Measurements from ENCODE around the gene KBTBD12.
A peak's percentile ranks its signal among the peaks of the same experiment; 100 is the strongest.

KBTBD12 gene

DNA sequence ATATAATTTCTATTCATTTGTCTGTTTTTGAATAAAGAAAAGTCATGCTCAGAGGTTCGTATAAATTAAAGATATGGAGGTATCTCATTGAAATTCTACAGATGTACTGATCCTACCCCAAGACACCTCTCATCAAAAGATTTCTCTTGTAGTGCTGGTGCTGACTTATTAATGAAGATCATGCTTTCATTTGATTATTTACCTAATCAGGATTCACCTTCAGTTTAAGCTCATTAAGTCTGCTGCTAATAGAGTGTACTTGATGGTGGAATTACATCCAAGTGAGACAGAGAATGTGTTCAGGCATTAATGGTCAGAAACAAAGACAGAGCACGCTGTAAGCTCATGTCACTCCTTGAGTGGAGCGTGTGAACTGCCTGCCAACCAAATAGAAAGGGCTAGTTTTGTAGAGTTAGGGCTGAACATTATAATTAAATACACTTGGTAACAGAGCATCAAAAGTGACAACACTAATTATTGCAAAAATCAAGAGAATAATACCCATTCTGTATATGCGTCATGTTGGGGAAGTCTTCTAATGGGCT, 45.5 kb downstream of the KBTBD12 start:
- TF ChIP-seq POLR2AphosphoS5 (IDR thresholded peaks at IDR 0.05; ENCODE audit: low read depth, low read length) (no peak), POLR2A (IDR thresholded peaks at IDR 0.05; ENCODE audit: low read depth, low read length) (no peak), TAF1 (IDR thresholded peaks at IDR 0.05; ENCODE audit: borderline replicate concordance, low read depth, low read length) (no peak)
- FAIRE-seq (no peak), DNase-seq (ENCODE audit: insufficient read length) (no peak)

DNA sequence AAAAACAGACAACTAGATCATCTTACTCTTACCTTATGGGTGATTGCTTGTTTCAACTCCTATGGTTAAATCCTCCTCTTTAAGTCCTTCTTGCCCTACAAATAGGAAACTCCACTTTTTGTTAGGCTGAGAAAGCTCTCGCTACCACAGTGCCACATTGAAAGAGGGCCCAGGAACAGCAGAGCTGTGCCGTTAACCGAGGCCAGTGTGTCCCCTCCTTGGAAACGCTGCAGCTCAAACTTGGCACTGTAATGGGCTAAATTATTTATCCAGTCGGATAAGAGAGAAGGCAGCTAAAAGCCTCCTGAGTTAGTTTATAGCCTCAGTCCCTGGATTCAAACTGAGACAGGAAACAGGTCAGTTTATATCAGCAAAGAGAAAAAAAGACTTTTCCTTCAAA, 46.1 kb downstream of the KBTBD12 start:
- DNase-seq (ENCODE audit: insufficient read length) (no peak), FAIRE-seq (no peak)
- no peak for TF ChIP-seq POLR2A (IDR thresholded peaks at IDR 0.05; ENCODE audit: low read depth, low read length)
- no peak for TF ChIP-seq TAF1 (IDR thresholded peaks at IDR 0.05; ENCODE audit: borderline replicate concordance, low read depth, low read length)
- TF ChIP-seq POLR2AphosphoS5 (IDR thresholded peaks at IDR 0.05; ENCODE audit: low read depth, low read length), result no peak

DNA sequence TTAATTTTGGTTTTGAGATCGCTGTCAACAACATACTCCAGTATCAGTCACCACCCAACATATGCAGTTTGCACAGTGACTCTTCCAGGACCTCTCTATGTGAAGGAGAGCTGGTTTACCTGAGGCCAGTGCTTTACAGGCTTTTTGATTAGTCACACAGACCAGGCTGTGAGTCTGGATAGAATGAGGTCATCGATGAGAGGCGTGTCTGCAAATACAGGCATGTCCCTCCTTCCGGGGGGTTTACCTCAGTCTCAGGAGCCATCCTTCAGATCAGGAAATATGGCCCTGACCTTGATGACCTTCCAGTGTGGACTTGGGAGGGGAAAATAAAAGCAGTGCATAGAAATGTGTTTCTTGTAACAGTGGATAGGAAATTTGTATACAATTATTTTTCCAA, 46.9 kb downstream of the KBTBD12 start:
- TF ChIP-seq POLR2A (IDR thresholded peaks at IDR 0.05; ENCODE audit: low read depth, low read length) (no peak), TAF1 (IDR thresholded peaks at IDR 0.05; ENCODE audit: borderline replicate concordance, low read depth, low read length) (no peak), POLR2AphosphoS5 (IDR thresholded peaks at IDR 0.05; ENCODE audit: low read depth, low read length) (no peak)
- FAIRE-seq, result no peak
- no peak for DNase-seq (ENCODE audit: insufficient read length)

DNA sequence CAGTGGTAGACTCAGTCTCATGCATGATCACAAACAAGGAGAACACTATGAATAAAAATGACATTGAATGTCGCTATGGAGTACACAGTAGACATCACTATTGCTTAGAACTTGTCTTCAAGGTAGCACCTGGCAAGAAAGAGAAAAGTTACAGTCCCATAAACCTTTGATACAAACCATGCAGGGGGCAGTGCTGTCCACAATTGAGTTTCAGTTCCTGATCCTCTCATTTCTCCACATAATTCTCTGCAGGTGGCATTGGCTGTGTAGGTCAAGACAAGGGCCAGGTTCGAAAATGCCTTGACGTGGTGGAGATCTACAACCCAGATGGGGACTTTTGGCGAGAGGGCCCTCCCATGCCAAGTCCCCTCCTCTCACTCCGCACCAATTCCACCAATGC, 47.9 kb downstream of the KBTBD12 start:
- DNase-seq (ENCODE audit: insufficient read length), result no peak
- no peak for TF ChIP-seq TAF1 (IDR thresholded peaks at IDR 0.05; ENCODE audit: borderline replicate concordance, low read depth, low read length)
- FAIRE-seq, result peak; percentile 75

DNA sequence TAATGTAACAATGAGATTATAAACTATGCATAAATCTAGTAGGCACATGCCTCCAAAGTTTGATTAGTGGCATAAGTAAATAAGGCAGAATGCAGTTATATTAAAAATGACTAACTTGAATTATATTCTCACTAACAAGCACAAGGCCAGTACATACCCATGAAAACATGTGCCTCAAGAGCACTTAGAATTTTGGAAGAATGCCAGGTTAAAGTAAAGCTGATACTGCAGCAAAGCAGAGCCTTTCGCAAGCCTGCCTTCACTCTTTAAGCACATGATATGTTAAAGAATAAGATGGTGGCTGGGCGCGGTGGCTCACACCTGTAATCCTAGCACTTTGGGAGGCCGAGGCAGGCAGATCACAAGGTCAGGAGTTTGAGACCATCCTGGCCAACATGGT, 49.0 kb downstream of the KBTBD12 start:
- FAIRE-seq (no peak), DNase-seq (ENCODE audit: insufficient read length) (no peak)
- TF ChIP-seq POLR2AphosphoS5 (IDR thresholded peaks at IDR 0.05; ENCODE audit: low read depth, low read length) (no peak), POLR2A (IDR thresholded peaks at IDR 0.05; ENCODE audit: low read depth, low read length) (no peak), TAF1 (IDR thresholded peaks at IDR 0.05; ENCODE audit: borderline replicate concordance, low read depth, low read length) (no peak)

DNA sequence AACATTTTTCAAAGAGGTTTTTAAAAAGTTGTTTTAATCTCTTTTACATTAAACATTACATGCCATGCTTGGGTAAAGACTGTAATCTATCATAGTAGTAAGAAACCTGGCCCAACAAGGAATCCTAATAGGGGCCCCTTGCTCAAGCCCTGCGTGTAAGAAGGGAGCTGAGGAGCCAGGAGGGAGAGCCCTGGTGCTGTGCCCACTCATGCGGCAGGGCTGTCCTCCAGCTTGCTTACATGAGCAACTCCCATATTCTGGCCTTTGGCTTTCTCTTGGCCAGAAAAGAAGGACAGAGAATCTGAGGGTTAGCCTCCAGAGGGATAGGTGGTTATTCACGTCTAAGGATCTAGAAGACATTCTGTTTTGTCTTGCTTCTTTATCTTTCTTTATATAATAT, 49.8 kb downstream of the KBTBD12 start:
- FAIRE-seq (no peak), DNase-seq (ENCODE audit: insufficient read length) (no peak)
- TF ChIP-seq TAF1 (IDR thresholded peaks at IDR 0.05; ENCODE audit: borderline replicate concordance, low read depth, low read length) (no peak), POLR2A (IDR thresholded peaks at IDR 0.05; ENCODE audit: low read depth, low read length) (no peak), POLR2AphosphoS5 (IDR thresholded peaks at IDR 0.05; ENCODE audit: low read depth, low read length) (no peak)

DNA sequence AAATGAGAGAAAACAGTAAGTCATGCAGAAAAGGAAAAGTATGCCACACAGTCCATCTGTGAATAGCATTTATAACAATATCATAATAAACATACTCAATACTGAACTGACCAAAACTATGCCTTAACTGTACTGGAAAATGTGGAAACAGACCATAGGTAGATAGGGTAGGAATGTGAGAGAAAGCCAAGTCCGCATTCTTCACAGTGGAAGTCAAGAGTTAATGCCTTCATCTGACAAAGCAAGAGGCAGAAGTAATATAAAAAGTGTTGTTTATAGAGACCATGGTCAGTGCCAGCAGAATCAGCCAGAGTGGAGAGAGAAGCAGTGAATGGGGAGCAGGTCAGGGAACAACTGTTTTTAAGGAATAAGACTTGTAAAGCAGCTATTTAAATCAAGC, 52.3 kb downstream of the KBTBD12 start:
- TF ChIP-seq POLR2AphosphoS5 (IDR thresholded peaks at IDR 0.05; ENCODE audit: low read depth, low read length) (no peak), POLR2A (IDR thresholded peaks at IDR 0.05; ENCODE audit: low read depth, low read length) (no peak)
- no peak for DNase-seq (ENCODE audit: insufficient read length)
- FAIRE-seq, result peak; percentile 40

DNA sequence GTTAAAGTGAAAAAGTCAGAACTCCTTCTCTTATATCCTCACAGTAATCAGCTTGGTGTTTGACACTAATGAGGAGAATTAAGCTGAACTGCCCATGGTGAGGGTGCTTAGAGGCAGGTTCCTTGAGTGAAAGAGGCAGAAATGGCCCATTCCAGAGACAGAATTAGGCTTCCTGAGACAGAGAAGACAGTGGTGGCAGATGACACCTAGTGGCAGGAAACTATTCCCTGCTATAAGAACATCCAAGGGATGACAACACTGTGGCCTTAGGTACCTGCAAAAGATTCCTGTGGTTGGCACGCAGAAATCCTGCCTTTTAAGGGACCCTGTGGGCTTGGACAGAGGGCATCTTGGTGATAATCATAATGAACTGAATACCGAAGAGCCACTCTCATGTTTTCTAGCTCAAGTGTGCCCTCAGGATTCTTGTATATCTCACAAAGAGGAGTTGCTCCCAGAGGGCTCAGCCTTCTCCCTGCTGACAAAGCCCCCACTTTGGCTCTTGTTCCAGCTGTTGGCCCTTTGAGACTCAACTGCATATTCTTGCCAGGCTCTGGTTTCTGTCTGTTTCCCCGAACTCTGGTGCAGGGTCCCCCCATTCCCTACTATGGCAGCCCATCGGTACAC, 56.0 kb downstream of the KBTBD12 start:
- no peak for TF ChIP-seq POLR2AphosphoS5 (IDR thresholded peaks at IDR 0.05; ENCODE audit: low read depth, low read length)
- no peak for TF ChIP-seq POLR2A (IDR thresholded peaks at IDR 0.05; ENCODE audit: low read depth, low read length)
- TF ChIP-seq TAF1 (IDR thresholded peaks at IDR 0.05; ENCODE audit: borderline replicate concordance, low read depth, low read length), result no peak
- FAIRE-seq (peak; percentile 92), DNase-seq (ENCODE audit: insufficient read length) (no peak)

DNA sequence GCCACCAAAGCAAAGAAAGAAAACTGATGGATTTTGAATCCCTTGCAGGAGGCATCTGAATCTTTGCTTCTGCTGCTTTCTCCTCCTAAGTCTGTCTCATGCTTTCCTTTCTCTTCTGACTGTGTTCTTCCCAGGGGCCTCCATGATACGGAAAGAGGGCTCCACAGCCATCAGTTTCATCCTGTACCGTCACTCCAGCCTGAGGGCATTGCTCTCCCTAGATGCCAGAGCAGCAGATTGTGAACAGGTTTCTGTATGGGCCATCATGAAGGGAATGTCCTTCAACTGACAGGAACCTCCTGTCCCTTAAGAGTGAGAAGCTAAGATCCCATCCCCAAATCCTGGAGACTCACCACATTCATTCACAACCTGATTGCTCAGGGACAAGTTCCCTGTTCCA, 59.2 kb downstream of the KBTBD12 start:
- TF ChIP-seq POLR2AphosphoS5 (IDR thresholded peaks at IDR 0.05; ENCODE audit: low read depth, low read length) (no peak), POLR2A (IDR thresholded peaks at IDR 0.05; ENCODE audit: low read depth, low read length) (no peak), TAF1 (IDR thresholded peaks at IDR 0.05; ENCODE audit: borderline replicate concordance, low read depth, low read length) (no peak)
- DNase-seq (ENCODE audit: insufficient read length) (no peak), FAIRE-seq (no peak)

DNA sequence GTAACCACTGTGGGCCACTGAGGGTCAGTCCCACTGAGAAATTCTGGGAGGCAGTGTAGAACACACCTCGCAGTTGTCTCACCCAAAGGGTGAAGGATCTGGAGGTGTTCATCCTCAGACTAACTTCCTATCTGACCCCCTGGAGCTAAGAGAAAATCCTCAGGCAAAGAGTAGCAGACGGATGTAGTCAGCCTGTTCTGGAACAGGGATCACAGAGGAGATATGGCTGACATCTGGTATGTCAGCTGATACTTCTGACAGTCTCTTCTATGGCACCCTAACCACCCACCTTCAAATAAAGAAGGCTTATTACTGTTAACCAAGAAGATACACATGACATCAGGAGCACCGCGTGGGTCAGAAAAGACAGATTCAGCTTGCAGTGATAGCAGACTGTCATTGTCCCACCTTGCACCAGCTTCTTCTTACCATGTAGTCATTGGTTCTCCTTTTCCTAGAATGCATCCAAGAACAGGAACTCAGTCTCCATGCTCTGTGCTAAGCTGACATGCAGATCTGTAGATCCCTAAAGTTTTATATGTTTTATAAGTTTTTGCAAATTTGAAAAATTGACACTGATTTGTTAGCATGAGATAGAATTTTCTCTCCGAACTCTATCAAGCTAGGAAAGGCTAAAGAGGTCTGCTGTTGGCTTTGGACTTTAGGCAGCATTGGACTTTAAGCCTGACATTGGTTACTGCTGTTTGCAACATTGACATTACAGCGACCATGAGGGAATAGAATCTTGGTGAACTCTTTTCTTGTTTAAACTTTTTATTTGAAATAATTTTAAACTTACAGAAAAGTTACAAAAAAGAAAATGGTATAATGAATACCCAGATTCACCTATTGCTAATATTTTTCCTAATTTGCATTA, 60.4 kb downstream of the KBTBD12 start:
- TF ChIP-seq POLR2AphosphoS5 (IDR thresholded peaks at IDR 0.05; ENCODE audit: low read depth, low read length) (no peak), POLR2A (IDR thresholded peaks at IDR 0.05; ENCODE audit: low read depth, low read length) (no peak), TAF1 (IDR thresholded peaks at IDR 0.05; ENCODE audit: borderline replicate concordance, low read depth, low read length) (no peak)
- FAIRE-seq, result no peak
- DNase-seq (ENCODE audit: insufficient read length), result no peak

DNA sequence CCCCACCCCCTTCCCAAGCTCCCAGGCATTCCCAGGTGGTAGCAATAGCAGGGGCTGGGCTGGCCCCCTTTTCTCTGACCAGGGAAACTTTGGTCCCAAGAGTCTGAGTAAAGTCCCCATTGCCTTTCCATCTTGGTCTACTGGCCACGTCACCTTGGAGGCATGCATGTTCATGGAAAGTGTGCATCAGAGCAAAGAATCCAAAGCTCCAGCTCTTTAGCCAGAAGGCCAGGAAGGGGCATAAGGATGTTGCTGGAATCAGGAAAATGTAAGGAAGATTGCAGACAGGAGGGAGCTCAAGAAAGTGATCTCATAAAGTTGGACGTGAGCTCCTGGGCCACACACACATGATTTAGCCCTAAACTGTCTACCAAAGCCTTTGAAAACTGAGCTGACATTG, 63.6 kb downstream of the KBTBD12 start:
- TF ChIP-seq POLR2AphosphoS5 (IDR thresholded peaks at IDR 0.05; ENCODE audit: low read depth, low read length), result no peak
- no peak for TF ChIP-seq TAF1 (IDR thresholded peaks at IDR 0.05; ENCODE audit: borderline replicate concordance, low read depth, low read length)
- TF ChIP-seq POLR2A (IDR thresholded peaks at IDR 0.05; ENCODE audit: low read depth, low read length), result no peak
- DNase-seq (ENCODE audit: insufficient read length), result no peak
- FAIRE-seq, result no peak

DNA sequence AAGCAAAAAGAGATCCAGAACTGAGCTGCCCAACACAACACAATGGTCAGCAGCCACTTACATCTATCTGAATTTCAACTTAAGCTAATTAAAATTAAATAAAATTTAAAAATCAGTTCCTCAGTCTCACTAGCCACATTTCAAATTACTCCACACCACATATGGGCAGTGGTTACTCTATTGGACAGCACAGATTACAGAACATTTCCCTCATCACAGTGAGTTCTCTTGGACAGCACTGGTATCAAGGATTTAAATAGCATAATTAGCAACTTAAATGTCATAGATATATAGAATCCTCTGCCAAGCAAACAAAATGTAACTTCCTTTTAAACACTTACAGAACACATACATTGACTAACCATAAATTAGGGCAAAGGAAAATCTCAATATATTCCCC, 64.4 kb downstream of the KBTBD12 start:
- DNase-seq (ENCODE audit: insufficient read length) (no peak), FAIRE-seq (no peak)
- TF ChIP-seq POLR2AphosphoS5 (IDR thresholded peaks at IDR 0.05; ENCODE audit: low read depth, low read length) (no peak), TAF1 (IDR thresholded peaks at IDR 0.05; ENCODE audit: borderline replicate concordance, low read depth, low read length) (no peak), POLR2A (IDR thresholded peaks at IDR 0.05; ENCODE audit: low read depth, low read length) (no peak)

Data from GM12892 (cell line).